Measurements from ENCODE around the gene PRR23A.

DNA sequence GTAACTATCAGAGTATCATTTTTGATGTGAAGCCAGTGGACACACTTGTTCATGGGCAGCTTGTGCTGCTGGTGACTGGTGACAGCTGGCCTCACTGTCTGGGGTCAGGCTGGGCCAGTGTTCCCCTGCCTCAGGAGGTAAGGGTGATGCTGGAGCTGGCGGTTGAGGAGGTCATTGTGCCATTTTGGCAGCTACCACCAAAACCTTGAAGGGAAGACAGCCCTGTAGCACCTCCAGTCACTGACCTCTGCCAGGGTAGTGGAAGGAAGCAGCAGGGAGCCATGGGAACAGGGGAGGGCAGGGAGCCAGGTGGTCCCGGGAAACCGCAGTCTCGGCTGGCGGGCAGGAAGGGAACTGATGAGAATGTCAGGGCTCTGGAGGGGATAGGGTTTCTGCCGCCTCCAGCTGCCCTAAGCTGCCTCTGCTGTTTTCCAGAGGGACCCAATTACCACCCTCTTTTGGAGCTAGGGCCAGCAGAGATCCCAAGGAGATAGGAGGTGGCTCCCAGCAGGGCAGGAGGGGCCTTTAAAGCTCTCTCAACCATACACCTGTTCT, 34.2 kb downstream of the PRR23A start:
- no peak for TF ChIP-seq CTCF (IDR thresholded peaks at IDR 0.05)
- TF ChIP-seq ZFX (IDR thresholded peaks at IDR 0.05; ENCODE audit: borderline replicate concordance): no peak
